ENCODE results near the gene ZNF853.
"Not testable (repeated sequence)": the region's sequence is repeated elsewhere in the genome, so short reads cannot be mapped to it uniquely, and the experiment has no call there.

Gene ZNF853

GRCh38 chr7:6619961-6620360 lies 4.6 kb downstream of the ZNF853 start:
- Histone ChIP-seq H3K9ac (no peak overlapping the region), H3K9me3 (no peaks in the 10 kb centered on the region), H3K4me1 (peaks cover 37% of the 10 kb centered on the region), H3K27me3 (peaks cover 37% of the 10 kb centered on the region), H3K4me2 (no peak overlapping the region), H4K20me1 (peaks cover 16% of the 10 kb centered on the region), H3K36me3 (no peaks in the 10 kb centered on the region), H3K27ac (no peak overlapping the region), H3K4me3 (no peak overlapping the region)
- no peak for TF ChIP-seq Cebpa-rat (IDR thresholded peaks at IDR 0.05)

GRCh38 chr7:6621195-6622133 lies 6.1 kb downstream of the ZNF853 start:
- Histone ChIP-seq H3K9me3 (no peaks in the 10 kb centered on the region), H3K36me3 (no peaks in the 10 kb centered on the region), H4K20me1 (peaks cover 6% of the 10 kb centered on the region), H3K27ac (no peak overlapping the region), H3K4me3 (no peak overlapping the region), H3K4me2 (peak overlapping the region; percentile 39), H3K27me3 (peaks cover 23% of the 10 kb centered on the region), H3K4me1 (peaks cover 28% of the 10 kb centered on the region), H3K9ac (no peak overlapping the region)
- TF ChIP-seq Cebpa-rat (IDR thresholded peaks at IDR 0.05) = no peak

- no peak overlapping the region for H3K4me3 ChIP-seq
- TF ChIP-seq Cebpa-rat (IDR thresholded peaks at IDR 0.05) = no peak
- H3K4me2 ChIP-seq = no peak overlapping the region
- H3K27ac ChIP-seq = no peak overlapping the region
- H3K27me3 ChIP-seq = peaks cover 16% of the 10 kb centered on the region
- H3K9me3 ChIP-seq = no peaks in the 10 kb centered on the region
- peaks cover 28% of the 10 kb centered on the region for H3K4me1 ChIP-seq
- 0 out of 2 replicates have a peak, but pooled peaks cover under 1% of the 10 kb centered on the region for H4K20me1 ChIP-seq
- no peak overlapping the region for H3K9ac ChIP-seq
- no peaks in the 10 kb centered on the region for H3K36me3 ChIP-seq
Observed at GRCh38 chr7:6622134-6622710, 6.8 kb downstream of the ZNF853 start.

GRCh38 chr7:6623589-6624245 lies 8.3 kb downstream of the ZNF853 start:
- Histone ChIP-seq H3K9me3 (no peaks in the 10 kb centered on the region), H3K27me3 (peaks cover under 1% of the 10 kb centered on the region; the same call in 1 of the 2 replicates), H3K27ac (peak overlapping the region; percentile 60), H3K4me2 (peak overlapping the region; percentile 73), H4K20me1 (no peaks in the 10 kb centered on the region), H3K4me3 (no peak overlapping the region), H3K36me3 (no peaks in the 10 kb centered on the region), H3K9ac (peak overlapping the region; percentile 70), H3K4me1 (peaks cover 32% of the 10 kb centered on the region)
- TF ChIP-seq Cebpa-rat (IDR thresholded peaks at IDR 0.05) = no peak

- H3K9me3 ChIP-seq = no peaks in the 10 kb centered on the region
- H3K27ac ChIP-seq = peak overlapping the region; percentile 60
- no peaks in the 10 kb centered on the region for H3K27me3 ChIP-seq
- H3K4me1 ChIP-seq = peaks cover 32% of the 10 kb centered on the region
- H3K4me3 ChIP-seq = no peak overlapping the region
- H3K9ac ChIP-seq = peak overlapping the region; percentile 70; the same call in 1 of the 2 replicates
- H3K36me3 ChIP-seq = no peaks in the 10 kb centered on the region
- no peak for TF ChIP-seq Cebpa-rat (IDR thresholded peaks at IDR 0.05)
- H3K4me2 ChIP-seq = peak overlapping the region; percentile 73
- H4K20me1 ChIP-seq = no peaks in the 10 kb centered on the region
Observed at GRCh38 chr7:6624246-6624611, 8.8 kb downstream of the ZNF853 start.

GRCh38 chr7:6628045-6628444 lies 12.6 kb downstream of the ZNF853 start:
- no peak for TF ChIP-seq Cebpa-rat (IDR thresholded peaks at IDR 0.05)
- no peak overlapping the region for H3K4me2 ChIP-seq
- no peak overlapping the region for H3K4me3 ChIP-seq
- no peak overlapping the region for H3K27ac ChIP-seq
- H3K4me1 ChIP-seq = peaks cover 26% of the 10 kb centered on the region
- no peaks in the 10 kb centered on the region for H3K9me3 ChIP-seq
- H3K9ac ChIP-seq = no peak overlapping the region
- no peaks in the 10 kb centered on the region for H3K27me3 ChIP-seq
- no peaks in the 10 kb centered on the region for H4K20me1 ChIP-seq
- no peaks in the 10 kb centered on the region for H3K36me3 ChIP-seq

- Histone ChIP-seq H3K27me3 (no peaks in the 10 kb centered on the region), H3K4me1 (peaks cover 31% of the 10 kb centered on the region), H4K20me1 (no peaks in the 10 kb centered on the region), H3K4me3 (no peak overlapping the region), H3K9ac (no peak overlapping the region), H3K9me3 (no peaks in the 10 kb centered on the region), H3K36me3 (no peaks in the 10 kb centered on the region), H3K4me2 (peak overlapping the region; percentile 8; the same call in 1 of the 2 replicates), H3K27ac (no peak overlapping the region)
- no peak for TF ChIP-seq Cebpa-rat (IDR thresholded peaks at IDR 0.05)
Observed at GRCh38 chr7:6630007-6630849, 14.8 kb downstream of the ZNF853 start.

- no peaks in the 10 kb centered on the region for H4K20me1 ChIP-seq
- no peak overlapping the region for H3K27ac ChIP-seq
- no peak overlapping the region for H3K9ac ChIP-seq
- no peak overlapping the region for H3K4me2 ChIP-seq
- no peaks in the 10 kb centered on the region for H3K9me3 ChIP-seq
- no peak overlapping the region for H3K4me3 ChIP-seq
- H3K4me1 ChIP-seq = peaks cover 44% of the 10 kb centered on the region
- H3K36me3 ChIP-seq = no peaks in the 10 kb centered on the region
- TF ChIP-seq Cebpa-rat (IDR thresholded peaks at IDR 0.05) = no peak
- no peaks in the 10 kb centered on the region for H3K27me3 ChIP-seq
Observed at GRCh38 chr7:6631605-6632004, 16.2 kb downstream of the ZNF853 start.

GRCh38 chr7:6634021-6634420 lies 18.6 kb downstream of the ZNF853 start:
- Histone ChIP-seq H4K20me1 (peaks cover 13% of the 10 kb centered on the region), H3K4me3 (no peak overlapping the region), H3K9ac (no peak overlapping the region), H3K4me1 (peaks cover 57% of the 10 kb centered on the region), H3K36me3 (peaks cover 7% of the 10 kb centered on the region), H3K4me2 (peak overlapping the region; percentile 95), H3K27me3 (no peaks in the 10 kb centered on the region), H3K9me3 (no peaks in the 10 kb centered on the region), H3K27ac (no peak overlapping the region)
- TF ChIP-seq Cebpa-rat (IDR thresholded peaks at IDR 0.05) = no peak

GRCh38 chr7:6634971-6635370 lies 19.6 kb downstream of the ZNF853 start:
- H3K9ac ChIP-seq, H3K9me3 ChIP-seq, H3K27me3 ChIP-seq: not testable (repeated sequence)
- 0 out of 2 replicates have a peak overlapping the region, but pooled peaks have one; percentile 5 for H3K4me3 ChIP-seq
- H3K4me1 ChIP-seq = peaks cover 65% of the 10 kb centered on the region
- H4K20me1 ChIP-seq = peaks cover 23% of the 10 kb centered on the region
- peak overlapping the region; percentile 95 for H3K4me2 ChIP-seq
- H3K27ac ChIP-seq = peak overlapping the region; percentile 53
- H3K36me3 ChIP-seq = peaks cover 16% of the 10 kb centered on the region

Measured in BLaER1 (cell line).